ENCODE results near the gene SLC12A7. TPM values are rescaled to one million over a fixed set of nuclear protein-coding genes. Genes with fewer than 3 reads are reported as not detected.

Gene SLC12A7
- total and polyA plus RNA-seq, 2 of the 13 experiments (the other 11 are each of a cell fraction or from before 2014, with no cell fraction given): 14.0 to 18.5 TPM

DNA sequence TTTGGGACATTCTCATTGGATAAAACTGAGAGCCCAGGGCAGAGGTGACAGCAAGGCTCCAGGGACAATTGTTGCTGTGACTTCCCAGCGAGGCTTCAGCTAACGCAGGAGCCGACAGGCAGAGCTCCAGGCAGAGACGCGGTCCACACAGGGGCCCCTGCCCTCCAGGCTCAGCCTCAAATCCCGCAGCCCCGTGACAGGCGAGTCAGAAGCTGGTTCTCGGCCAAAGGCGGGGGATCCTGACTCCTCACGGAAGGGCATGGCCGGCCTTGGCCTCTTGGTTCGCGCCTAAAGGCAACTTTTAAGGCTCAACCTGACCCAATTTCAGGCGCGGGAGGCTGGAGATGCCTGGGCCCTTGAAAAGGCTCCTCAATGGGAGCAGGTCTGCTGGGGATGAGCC, 21.3 kb downstream of the SLC12A7 start (continued):
- TF ChIP-seq, protein P1, sequence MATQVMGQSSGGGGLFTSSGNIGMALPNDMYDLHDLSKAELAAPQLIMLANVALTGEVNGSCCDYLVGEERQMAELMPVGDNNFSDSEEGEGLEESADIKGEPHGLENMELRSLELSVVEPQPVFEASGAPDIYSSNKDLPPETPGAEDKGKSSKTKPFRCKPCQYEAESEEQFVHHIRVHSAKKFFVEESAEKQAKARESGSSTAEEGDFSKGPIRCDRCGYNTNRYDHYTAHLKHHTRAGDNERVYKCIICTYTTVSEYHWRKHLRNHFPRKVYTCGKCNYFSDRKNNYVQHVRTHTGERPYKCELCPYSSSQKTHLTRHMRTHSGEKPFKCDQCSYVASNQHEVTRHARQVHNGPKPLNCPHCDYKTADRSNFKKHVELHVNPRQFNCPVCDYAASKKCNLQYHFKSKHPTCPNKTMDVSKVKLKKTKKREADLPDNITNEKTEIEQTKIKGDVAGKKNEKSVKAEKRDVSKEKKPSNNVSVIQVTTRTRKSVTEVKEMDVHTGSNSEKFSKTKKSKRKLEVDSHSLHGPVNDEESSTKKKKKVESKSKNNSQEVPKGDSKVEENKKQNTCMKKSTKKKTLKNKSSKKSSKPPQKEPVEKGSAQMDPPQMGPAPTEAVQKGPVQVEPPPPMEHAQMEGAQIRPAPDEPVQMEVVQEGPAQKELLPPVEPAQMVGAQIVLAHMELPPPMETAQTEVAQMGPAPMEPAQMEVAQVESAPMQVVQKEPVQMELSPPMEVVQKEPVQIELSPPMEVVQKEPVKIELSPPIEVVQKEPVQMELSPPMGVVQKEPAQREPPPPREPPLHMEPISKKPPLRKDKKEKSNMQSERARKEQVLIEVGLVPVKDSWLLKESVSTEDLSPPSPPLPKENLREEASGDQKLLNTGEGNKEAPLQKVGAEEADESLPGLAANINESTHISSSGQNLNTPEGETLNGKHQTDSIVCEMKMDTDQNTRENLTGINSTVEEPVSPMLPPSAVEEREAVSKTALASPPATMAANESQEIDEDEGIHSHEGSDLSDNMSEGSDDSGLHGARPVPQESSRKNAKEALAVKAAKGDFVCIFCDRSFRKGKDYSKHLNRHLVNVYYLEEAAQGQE (IDR thresholded peaks at IDR 0.05; ENCODE audit: borderline replicate concordance in 1 of 2, low read depth in 1 of 2, low read length in 2 of 2): no peak
- TF ChIP-seq ZNF709 (CRISPR knock-in tag; IDR thresholded peaks at IDR 0.05): no peak
- no peak for TF ChIP-seq IKZF1 (IDR thresholded peaks at IDR 0.05)
- TF ChIP-seq, protein P2, sequence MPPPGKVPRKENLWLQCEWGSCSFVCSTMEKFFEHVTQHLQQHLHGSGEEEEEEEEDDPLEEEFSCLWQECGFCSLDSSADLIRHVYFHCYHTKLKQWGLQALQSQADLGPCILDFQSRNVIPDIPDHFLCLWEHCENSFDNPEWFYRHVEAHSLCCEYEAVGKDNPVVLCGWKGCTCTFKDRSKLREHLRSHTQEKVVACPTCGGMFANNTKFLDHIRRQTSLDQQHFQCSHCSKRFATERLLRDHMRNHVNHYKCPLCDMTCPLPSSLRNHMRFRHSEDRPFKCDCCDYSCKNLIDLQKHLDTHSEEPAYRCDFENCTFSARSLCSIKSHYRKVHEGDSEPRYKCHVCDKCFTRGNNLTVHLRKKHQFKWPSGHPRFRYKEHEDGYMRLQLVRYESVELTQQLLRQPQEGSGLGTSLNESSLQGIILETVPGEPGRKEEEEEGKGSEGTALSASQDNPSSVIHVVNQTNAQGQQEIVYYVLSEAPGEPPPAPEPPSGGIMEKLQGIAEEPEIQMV (CRISPR knock-in tag; IDR thresholded peaks at IDR 0.05; ENCODE audit: low read depth): no peak
- TF ChIP-seq ZNF232 (CRISPR knock-in tag; IDR thresholded peaks at IDR 0.05; ENCODE audit: borderline replicate concordance): no peak
- no peak for TF ChIP-seq ZNF292 (CRISPR knock-in tag; IDR thresholded peaks at IDR 0.05; ENCODE audit: borderline replicate concordance, low read depth)
- TF ChIP-seq, protein P3, sequence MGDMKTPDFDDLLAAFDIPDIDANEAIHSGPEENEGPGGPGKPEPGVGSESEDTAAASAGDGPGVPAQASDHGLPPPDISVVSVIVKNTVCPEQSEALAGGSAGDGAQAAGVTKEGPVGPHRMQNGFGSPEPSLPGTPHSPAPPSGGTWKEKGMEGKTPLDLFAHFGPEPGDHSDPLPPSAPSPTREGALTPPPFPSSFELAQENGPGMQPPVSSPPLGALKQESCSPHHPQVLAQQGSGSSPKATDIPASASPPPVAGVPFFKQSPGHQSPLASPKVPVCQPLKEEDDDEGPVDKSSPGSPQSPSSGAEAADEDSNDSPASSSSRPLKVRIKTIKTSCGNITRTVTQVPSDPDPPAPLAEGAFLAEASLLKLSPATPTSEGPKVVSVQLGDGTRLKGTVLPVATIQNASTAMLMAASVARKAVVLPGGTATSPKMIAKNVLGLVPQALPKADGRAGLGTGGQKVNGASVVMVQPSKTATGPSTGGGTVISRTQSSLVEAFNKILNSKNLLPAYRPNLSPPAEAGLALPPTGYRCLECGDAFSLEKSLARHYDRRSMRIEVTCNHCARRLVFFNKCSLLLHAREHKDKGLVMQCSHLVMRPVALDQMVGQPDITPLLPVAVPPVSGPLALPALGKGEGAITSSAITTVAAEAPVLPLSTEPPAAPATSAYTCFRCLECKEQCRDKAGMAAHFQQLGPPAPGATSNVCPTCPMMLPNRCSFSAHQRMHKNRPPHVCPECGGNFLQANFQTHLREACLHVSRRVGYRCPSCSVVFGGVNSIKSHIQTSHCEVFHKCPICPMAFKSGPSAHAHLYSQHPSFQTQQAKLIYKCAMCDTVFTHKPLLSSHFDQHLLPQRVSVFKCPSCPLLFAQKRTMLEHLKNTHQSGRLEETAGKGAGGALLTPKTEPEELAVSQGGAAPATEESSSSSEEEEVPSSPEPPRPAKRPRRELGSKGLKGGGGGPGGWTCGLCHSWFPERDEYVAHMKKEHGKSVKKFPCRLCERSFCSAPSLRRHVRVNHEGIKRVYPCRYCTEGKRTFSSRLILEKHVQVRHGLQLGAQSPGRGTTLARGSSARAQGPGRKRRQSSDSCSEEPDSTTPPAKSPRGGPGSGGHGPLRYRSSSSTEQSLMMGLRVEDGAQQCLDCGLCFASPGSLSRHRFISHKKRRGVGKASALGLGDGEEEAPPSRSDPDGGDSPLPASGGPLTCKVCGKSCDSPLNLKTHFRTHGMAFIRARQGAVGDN (CRISPR knock-in tag; IDR thresholded peaks at IDR 0.05): no peak
- no peak for TF ChIP-seq RAD21 (CRISPR knock-in tag; IDR thresholded peaks at IDR 0.05)
- no peak for TF ChIP-seq ZNF761 (CRISPR knock-in tag; conservative IDR thresholded peaks at IDR 0.05)
- TF ChIP-seq HCFC1 (IDR thresholded peaks at IDR 0.05; ENCODE audit: low read depth, low read length): no peak
